ENCODE data around the gene CD300C.
"Not testable (repeated sequence)": the region's sequence is repeated elsewhere in the genome, so short reads cannot be mapped to it uniquely, and the experiment has no call there.

The CD300C gene

DNA sequence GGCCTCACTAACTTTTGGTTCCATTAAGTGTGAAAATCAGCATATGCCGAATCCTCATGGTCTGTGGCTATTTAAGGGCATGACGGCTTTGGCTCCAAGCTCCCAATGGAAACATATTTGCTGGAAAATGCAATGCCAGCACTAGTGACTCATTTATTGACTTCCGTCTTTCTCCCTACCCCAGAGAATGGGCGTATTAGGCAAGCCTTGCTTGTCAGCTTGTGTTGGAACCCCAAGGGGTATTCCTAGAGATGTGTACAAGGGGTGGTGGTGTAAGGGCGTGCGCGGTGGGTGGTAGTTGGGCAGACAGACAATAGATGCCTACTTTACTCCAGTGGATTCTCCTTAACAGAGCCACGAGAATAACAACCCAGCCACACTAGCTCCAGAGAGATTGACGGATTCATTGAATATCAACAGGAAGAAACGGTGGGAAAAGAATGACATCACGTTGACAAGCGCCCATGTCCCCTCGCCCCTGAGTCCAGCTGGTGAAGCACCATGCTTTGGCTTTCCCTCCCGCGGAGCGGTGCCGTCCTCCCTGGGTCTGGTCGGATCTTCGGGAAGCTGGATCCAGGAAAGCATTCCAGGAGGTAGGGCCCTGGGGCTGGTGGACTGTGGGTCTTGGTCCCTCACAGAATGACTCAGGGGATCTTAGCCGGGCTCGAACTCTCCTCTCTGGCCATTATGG, 25.0 kb downstream of the CD300C start:
- H3K36me3 ChIP-seq (ENCODE audit: control insufficient read depth, insufficient read depth, low read length, severe bottlenecking) = no peaks in the 10 kb centered on the region
- peaks cover 14% of the 10 kb centered on the region for H3K27me3 ChIP-seq (replicated peaks; ENCODE audit: control insufficient read depth, insufficient read depth, low read length)
- H3K9ac ChIP-seq (ENCODE audit: low read length) = no peak overlapping the region
- DNase-seq (ENCODE audit: low read depth) = no peak
- no peak overlapping the region for H3K4me3 ChIP-seq (ENCODE audit: low read length)
- H3K4me1 ChIP-seq (ENCODE audit: control insufficient read depth, insufficient read depth, low read length) = peaks cover 8% of the 10 kb centered on the region
- peaks cover 15% of the 10 kb centered on the region for H3K9me3 ChIP-seq (ENCODE audit: control insufficient read depth, low read length)

DNA sequence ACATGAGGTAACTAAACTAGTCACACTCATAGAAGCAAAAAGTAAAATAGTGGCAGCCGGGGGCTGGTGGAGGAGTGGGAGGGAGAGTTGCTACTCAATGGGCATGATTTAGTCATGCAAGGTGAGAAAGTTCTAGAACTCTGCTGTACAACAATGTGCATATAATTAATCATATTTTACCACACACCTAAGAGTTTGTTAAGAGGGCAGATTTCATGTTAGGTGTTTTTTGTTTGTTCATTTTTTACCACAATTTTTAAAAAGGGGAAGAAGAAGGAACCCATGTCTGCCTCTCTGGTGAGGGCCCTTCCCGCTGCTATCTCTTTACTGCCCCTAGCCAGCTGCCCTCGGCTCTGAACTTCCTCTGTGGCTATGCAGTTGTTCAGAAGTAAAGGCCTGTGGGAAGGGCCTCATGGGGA, 25.9 kb downstream of the CD300C start:
- Histone ChIP-seq H3K27me3 (replicated peaks; ENCODE audit: control insufficient read depth, insufficient read depth, low read length) (peaks cover 8% of the 10 kb centered on the region), H3K4me1 (ENCODE audit: control insufficient read depth, insufficient read depth, low read length) (peaks cover 8% of the 10 kb centered on the region), H3K4me3 (ENCODE audit: low read length) (no peak overlapping the region), H3K36me3 (ENCODE audit: control insufficient read depth, insufficient read depth, low read length, severe bottlenecking) (no peaks in the 10 kb centered on the region), H3K9ac (ENCODE audit: low read length) (no peak overlapping the region), H3K9me3 (ENCODE audit: control insufficient read depth, low read length) (peaks cover 15% of the 10 kb centered on the region)
- no peak for DNase-seq (ENCODE audit: low read depth)

DNA sequence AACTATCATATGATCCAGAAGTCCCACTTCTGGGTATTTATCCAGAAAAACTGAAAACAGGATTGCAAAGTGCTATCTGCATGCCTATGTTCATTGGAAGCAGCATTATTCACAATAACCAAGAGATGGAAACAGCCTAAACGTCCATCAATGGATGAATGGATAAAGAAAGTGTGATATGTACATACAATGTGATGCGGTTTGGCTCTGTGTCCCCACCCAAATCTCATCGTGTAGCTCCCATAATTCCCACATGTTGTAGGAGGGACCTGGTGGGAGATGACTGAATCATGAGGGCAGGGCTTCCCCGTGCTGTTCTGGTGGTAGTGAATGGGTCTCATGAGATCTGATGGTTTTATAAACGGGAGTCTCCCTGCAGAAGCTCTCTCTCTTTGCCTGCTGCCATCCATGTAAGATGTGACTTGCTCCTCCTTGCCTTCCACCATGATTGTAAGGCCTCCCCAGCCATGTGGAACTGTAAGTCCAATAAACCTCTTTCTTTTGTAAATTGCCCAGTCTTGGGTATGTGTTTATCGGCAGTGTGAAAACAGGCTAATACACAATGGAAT, 27.4 kb downstream of the CD300C start:
- peaks cover 11% of the 10 kb centered on the region for H3K9me3 ChIP-seq (ENCODE audit: control insufficient read depth, low read length)
- not testable (repeated sequence) for DNase-seq (ENCODE audit: low read depth); H3K4me1 ChIP-seq (ENCODE audit: control insufficient read depth, insufficient read depth, low read length); H3K27me3 ChIP-seq (replicated peaks; ENCODE audit: control insufficient read depth, insufficient read depth, low read length); H3K4me3 ChIP-seq (ENCODE audit: low read length); H3K36me3 ChIP-seq (ENCODE audit: control insufficient read depth, insufficient read depth, low read length, severe bottlenecking); H3K9ac ChIP-seq (ENCODE audit: low read length)

DNA sequence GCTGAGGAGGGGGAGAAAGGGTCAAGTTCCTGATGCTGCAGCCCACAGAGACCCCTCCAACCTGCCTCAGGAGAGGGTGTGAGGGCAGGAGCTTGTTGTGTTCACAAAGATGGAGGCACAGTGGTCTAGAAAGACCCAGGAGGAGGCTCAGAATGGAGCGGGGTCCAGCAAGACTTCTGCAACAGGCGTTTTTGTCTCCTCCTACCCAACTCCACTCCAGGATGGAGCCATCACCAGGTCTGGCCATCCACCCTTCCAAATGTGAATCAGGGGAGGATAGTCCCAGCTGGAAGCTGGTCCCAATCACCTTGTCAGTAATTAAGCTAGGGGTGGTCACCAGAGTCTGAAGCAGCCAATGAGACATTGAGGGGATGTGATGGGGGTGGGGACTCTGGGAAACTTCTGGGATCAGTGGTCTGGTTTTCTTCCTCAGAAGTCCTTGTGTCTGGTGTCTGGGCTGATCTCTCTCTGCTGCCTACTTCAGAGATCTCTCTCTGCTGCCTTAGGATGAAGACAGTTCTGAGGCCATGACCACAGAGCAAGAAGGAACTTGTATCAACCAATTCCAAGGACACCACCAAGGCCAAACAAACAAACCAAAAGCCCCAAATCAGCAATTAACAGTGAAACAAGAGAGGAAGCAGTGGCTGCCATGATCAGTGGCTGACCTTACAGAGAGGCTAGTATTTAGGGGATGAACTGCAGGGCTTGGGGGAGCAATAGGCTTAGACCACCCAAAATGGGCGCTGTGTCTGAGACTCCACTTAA, 29.2 kb downstream of the CD300C start:
- no peaks in the 10 kb centered on the region for H3K36me3 ChIP-seq (ENCODE audit: control insufficient read depth, insufficient read depth, low read length, severe bottlenecking)

DNA sequence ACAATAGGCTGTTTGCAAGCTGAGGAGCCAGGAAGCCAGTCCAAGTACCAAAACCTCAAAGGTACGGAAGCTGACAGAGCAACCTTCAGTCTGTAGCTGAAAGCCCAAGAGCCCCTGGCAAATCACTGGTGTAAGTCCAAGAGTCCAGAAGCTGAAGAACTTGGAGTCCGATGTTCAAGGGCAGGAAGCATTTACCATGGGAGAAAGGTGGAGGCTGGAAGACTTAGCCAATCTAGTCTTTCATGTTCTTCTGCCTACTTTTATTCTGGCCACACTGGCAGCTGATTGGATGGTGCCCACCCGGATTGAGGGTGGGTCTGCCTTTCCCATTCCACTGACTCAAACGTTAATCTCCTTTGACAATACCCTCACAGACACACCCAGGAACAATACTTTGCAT, 30.0 kb downstream of the CD300C start:
- no peaks in the 10 kb centered on the region for H3K36me3 ChIP-seq (ENCODE audit: control insufficient read depth, insufficient read depth, low read length, severe bottlenecking)
- no peak overlapping the region for H3K9ac ChIP-seq (ENCODE audit: low read length)
- no peak overlapping the region for H3K4me3 ChIP-seq (ENCODE audit: low read length)
- no peak for DNase-seq (ENCODE audit: low read depth)
- H3K4me1 ChIP-seq (ENCODE audit: control insufficient read depth, insufficient read depth, low read length) = peaks cover 12% of the 10 kb centered on the region
- peaks cover 3% of the 10 kb centered on the region for H3K27me3 ChIP-seq (replicated peaks; ENCODE audit: control insufficient read depth, insufficient read depth, low read length)
- no peaks in the 10 kb centered on the region for H3K9me3 ChIP-seq (ENCODE audit: control insufficient read depth, low read length)

More for the DNA sequence above, 29.2 kb downstream of the CD300C start:
- DNase-seq (ENCODE audit: low read depth) = no peak
- H3K9me3 ChIP-seq (ENCODE audit: control insufficient read depth, low read length) = no peaks in the 10 kb centered on the region
- peaks cover 3% of the 10 kb centered on the region for H3K27me3 ChIP-seq (replicated peaks; ENCODE audit: control insufficient read depth, insufficient read depth, low read length)
- H3K9ac ChIP-seq (ENCODE audit: low read length) = no peak overlapping the region
- H3K4me1 ChIP-seq (ENCODE audit: control insufficient read depth, insufficient read depth, low read length) = peaks cover 15% of the 10 kb centered on the region
- no peak overlapping the region for H3K4me3 ChIP-seq (ENCODE audit: low read length)

DNA sequence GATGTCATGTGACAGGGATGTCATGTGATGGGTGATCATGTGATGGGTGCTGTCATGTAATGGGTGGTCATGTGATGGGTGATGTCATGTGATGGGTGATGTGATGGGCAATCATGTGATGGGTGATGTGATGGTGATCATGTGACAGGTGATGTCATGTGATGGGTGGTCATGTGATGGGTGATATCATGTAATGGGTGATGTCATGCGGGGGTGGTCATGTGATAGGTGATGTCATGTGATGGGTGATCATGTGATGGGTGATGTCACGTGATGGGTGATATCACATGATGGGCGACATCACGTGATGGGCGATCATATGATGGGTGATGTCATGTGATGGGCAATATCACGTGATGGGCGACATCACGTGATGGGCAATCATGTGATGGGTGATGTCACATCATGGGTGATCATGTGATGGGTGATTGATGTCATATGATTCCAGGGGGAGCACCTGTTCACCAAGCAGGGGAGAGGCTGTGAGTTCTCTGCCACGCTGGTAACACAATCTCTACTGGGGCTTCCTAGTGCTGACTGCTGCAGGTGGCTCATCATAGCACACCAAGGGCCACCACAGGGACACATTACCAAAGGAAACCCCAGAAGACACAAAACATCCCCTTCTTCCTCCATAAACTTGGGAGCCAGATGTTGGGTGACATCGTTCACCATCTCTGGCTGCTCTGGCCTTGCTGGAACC, 31.1 kb downstream of the CD300C start:
- no peak overlapping the region for H3K4me3 ChIP-seq (ENCODE audit: low read length)
- H3K9me3 ChIP-seq (ENCODE audit: control insufficient read depth, low read length) = no peaks in the 10 kb centered on the region
- peak; percentile 27 for DNase-seq (ENCODE audit: low read depth)
- H3K27me3 ChIP-seq (replicated peaks; ENCODE audit: control insufficient read depth, insufficient read depth, low read length) = peaks cover 3% of the 10 kb centered on the region
- H3K36me3 ChIP-seq (ENCODE audit: control insufficient read depth, insufficient read depth, low read length, severe bottlenecking) = no peaks in the 10 kb centered on the region
- H3K4me1 ChIP-seq (ENCODE audit: control insufficient read depth, insufficient read depth, low read length) = peaks cover 7% of the 10 kb centered on the region
- H3K9ac ChIP-seq (ENCODE audit: low read length) = no peak overlapping the region

DNA sequence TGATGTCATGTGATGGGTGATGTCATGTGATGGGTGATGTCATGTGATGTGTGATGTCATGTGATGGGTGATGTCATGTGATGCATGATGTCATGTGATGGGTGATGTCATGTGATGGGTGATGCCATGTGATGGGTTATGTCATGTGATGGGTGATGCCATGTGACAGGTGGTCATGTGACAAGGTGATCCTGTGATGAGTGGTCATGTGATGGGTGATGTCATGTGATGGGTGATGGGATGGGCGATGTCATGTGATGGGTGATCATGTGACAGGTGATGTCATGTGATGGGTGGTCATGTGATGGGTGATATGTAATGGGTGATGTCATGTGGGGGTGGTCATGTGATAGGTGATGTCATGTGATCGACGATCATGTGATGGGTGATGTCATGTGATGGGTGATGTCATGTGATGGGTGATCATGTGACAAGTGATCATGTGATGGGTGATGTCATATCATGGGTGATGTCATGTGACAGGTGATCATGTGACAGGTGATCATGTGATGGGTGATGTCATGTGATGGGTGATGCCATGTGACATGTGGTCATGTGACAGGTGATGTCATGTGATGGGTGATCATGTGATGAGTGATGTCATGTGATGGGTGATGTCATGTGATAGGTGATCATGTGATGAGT, 31.8 kb downstream of the CD300C start:
- Histone ChIP-seq H3K9ac (ENCODE audit: low read length) (no peak overlapping the region), H3K4me1 (ENCODE audit: control insufficient read depth, insufficient read depth, low read length) (peaks cover 7% of the 10 kb centered on the region), H3K9me3 (ENCODE audit: control insufficient read depth, low read length) (no peaks in the 10 kb centered on the region), H3K4me3 (ENCODE audit: low read length) (no peak overlapping the region), H3K27me3 (replicated peaks; ENCODE audit: control insufficient read depth, insufficient read depth, low read length) (peaks cover 3% of the 10 kb centered on the region), H3K36me3 (ENCODE audit: control insufficient read depth, insufficient read depth, low read length, severe bottlenecking) (no peaks in the 10 kb centered on the region)
- DNase-seq (ENCODE audit: low read depth) = peak; percentile 52

DNA sequence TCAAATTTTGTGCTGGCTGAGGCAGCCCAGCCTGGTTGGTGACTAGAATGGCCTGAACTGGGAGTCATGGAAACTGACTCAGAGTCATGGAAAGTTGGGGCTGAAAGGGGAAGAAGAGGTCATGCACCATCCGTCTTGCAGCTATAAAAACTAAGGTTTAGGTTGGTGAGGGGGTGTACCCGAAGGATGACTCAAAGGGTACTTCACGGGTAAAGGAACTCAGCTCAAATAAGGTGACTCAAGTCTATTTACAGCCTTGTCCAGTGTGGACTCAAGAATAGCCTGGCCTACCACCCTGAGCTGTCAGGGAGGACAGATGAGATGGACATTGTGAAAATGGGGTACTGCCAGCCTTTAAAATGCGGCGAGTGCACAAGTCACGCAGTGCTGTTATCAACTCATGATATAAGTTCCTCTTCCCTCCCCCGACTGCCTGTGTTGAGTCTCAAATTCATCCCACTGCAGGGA, 33.3 kb downstream of the CD300C start:
- DNase-seq (ENCODE audit: low read depth) = no peak

DNA sequence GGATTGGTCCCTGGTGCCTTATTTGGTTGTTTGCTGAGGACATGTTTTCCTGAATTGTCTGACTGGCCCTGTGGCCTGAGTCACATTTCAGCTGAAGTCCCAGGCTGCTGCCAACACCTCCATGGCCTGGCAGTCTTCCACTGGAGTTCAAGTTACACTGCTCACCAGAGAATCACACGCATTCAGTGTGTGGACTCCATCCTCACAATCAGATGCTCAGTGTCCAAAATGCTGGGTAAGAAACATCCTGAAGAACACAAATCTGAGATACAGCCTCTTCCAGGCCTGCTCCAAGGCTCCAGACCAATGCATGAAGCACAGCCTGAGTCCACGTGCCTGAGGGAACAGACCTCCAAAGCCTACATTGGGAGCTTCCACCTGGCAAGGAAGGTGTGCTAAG, 33.9 kb downstream of the CD300C start:
- Histone ChIP-seq H3K4me3 (ENCODE audit: low read length) (no peak overlapping the region), H3K9ac (ENCODE audit: low read length) (no peak overlapping the region), H3K36me3 (ENCODE audit: control insufficient read depth, insufficient read depth, low read length, severe bottlenecking) (no peaks in the 10 kb centered on the region), H3K4me1 (ENCODE audit: control insufficient read depth, insufficient read depth, low read length) (peaks cover 7% of the 10 kb centered on the region), H3K27me3 (replicated peaks; ENCODE audit: control insufficient read depth, insufficient read depth, low read length) (peaks cover 3% of the 10 kb centered on the region), H3K9me3 (ENCODE audit: control insufficient read depth, low read length) (no peaks in the 10 kb centered on the region)
- no peak for DNase-seq (ENCODE audit: low read depth)

More for the DNA sequence above, 33.3 kb downstream of the CD300C start:
- Histone ChIP-seq H3K4me1 (ENCODE audit: control insufficient read depth, insufficient read depth, low read length) (peaks cover 7% of the 10 kb centered on the region), H3K27me3 (replicated peaks; ENCODE audit: control insufficient read depth, insufficient read depth, low read length) (peaks cover 3% of the 10 kb centered on the region), H3K36me3 (ENCODE audit: control insufficient read depth, insufficient read depth, low read length, severe bottlenecking) (no peaks in the 10 kb centered on the region), H3K9ac (ENCODE audit: low read length) (no peak overlapping the region), H3K4me3 (ENCODE audit: low read length) (no peak overlapping the region), H3K9me3 (ENCODE audit: control insufficient read depth, low read length) (no peaks in the 10 kb centered on the region)

DNA sequence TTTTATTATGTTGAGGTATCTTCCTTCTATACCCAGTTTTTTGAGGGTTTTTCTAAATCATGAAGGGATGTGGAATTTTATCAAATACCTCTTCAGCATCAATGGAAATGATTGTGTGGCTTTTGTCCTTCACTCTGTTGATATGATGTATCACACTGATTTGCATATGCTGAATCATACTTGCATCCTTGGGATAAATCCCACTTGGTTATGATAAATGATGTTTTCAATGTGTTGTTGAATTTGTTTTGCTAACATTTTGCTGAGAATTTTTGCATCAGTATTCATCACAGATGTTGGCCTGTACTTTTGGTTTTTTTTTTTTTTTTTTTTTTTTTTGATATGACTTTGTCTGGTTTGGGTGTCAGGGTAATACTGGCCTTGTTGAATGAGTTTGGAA, 37.8 kb downstream of the CD300C start:
- Histone ChIP-seq H3K9me3 (ENCODE audit: control insufficient read depth, low read length) (no peaks in the 10 kb centered on the region), H3K27me3 (replicated peaks; ENCODE audit: control insufficient read depth, insufficient read depth, low read length) (peaks cover 3% of the 10 kb centered on the region), H3K4me1 (ENCODE audit: control insufficient read depth, insufficient read depth, low read length) (peaks cover 17% of the 10 kb centered on the region), H3K9ac (ENCODE audit: low read length) (no peak overlapping the region), H3K36me3 (ENCODE audit: control insufficient read depth, insufficient read depth, low read length, severe bottlenecking) (no peaks in the 10 kb centered on the region), H3K4me3 (ENCODE audit: low read length) (no peak overlapping the region)
- DNase-seq (ENCODE audit: low read depth) = no peak

Measured in adipocyte (in vitro differentiated cells).